GM19193 (cell line): ENCODE results near the gene ACTRT3.

ENCODE experiments used
- POLR2A ChIP-seq: IDR thresholded peaks from 4 replicates; pipeline ENCODE4 v1.6.1; 2011; ENCODE audit not compliant: insufficient read depth, insufficient read length; ENCODE audit errors: extremely low read depth

Gene ACTRT3

GRCh38 chr3:169769287-169770181 is at the start of gene ACTRT3:
TSS of gene ACTRT3 (minus strand) at chr3:169769561. CDS start at chr3:169769520, 41 bp downstream.
- peak; percentile 46 for TF ChIP-seq POLR2A

GRCh38 chr3:169818316-169818715 is 49.0 kb upstream of the ACTRT3 start:
- no peak for TF ChIP-seq POLR2A

GRCh38 chr3:169815590-169816150 is 46.3 kb upstream of the ACTRT3 start:
- no peak for TF ChIP-seq POLR2A

- no peak for TF ChIP-seq POLR2A
Measured at GRCh38 chr3:169813757-169814517, 44.6 kb upstream of the ACTRT3 start.

GRCh38 chr3:169813278-169813677 is 43.9 kb upstream of the ACTRT3 start:
- TF ChIP-seq POLR2A, result no peak

GRCh38 chr3:169812332-169813235 is 43.2 kb upstream of the ACTRT3 start, which contains the start of the genes LRRC34 and LRRIQ4:
TSS of gene LRRC34 (minus strand) at chr3:169812904. CDS start at chr3:169812548, 356 bp downstream.
TSS of gene LRRIQ4 (plus strand) at chr3:169812870. CDS start at chr3:169821922, 9,052 bp downstream.
- peak; percentile 10 for TF ChIP-seq POLR2A

- no peak for TF ChIP-seq POLR2A
Measured at GRCh38 chr3:169811631-169812331, 42.4 kb upstream of the ACTRT3 start.

- no peak for TF ChIP-seq POLR2A
Measured at GRCh38 chr3:169809230-169809795, 40.0 kb upstream of the ACTRT3 start.

GRCh38 chr3:169804681-169805080 is 35.3 kb upstream of the ACTRT3 start:
- TF ChIP-seq POLR2A, result no peak

GRCh38 chr3:169792359-169792758 is 23.0 kb upstream of the ACTRT3 start:
- TF ChIP-seq POLR2A, result no peak

- TF ChIP-seq POLR2A, result no peak
Measured at GRCh38 chr3:169790687-169791429, 21.5 kb upstream of the ACTRT3 start.

GRCh38 chr3:169790219-169790618 is 20.9 kb upstream of the ACTRT3 start:
- TF ChIP-seq POLR2A, result no peak

- no peak for TF ChIP-seq POLR2A
Measured at GRCh38 chr3:169787791-169788190, 18.4 kb upstream of the ACTRT3 start.
